Smooth muscle cell of trachea (primary cell): ENCODE data around the gene COPG2. TPM values are rescaled to one million over a fixed set of nuclear protein-coding genes. Genes with fewer than 3 reads are reported as not detected.

Experiments used
- total RNA-seq: library from RNA; depleted of rRNA; stranded (reverse); fragments of >200 nt; gene quantifications from 2 replicates; pipeline ENCODE4 v1.2.1, GENCODE V29; 2014

The COPG2 gene
- total RNA-seq, result 35.8 and 38.5 TPM in 2 replicates

GRCh38 chr7:130668258-130669084, at the start of gene COPG2:
Gene COPG2, minus strand, starts transcription at chr7:130668748. Its CDS starts 80 bp downstream, at chr7:130668668.

DNA sequence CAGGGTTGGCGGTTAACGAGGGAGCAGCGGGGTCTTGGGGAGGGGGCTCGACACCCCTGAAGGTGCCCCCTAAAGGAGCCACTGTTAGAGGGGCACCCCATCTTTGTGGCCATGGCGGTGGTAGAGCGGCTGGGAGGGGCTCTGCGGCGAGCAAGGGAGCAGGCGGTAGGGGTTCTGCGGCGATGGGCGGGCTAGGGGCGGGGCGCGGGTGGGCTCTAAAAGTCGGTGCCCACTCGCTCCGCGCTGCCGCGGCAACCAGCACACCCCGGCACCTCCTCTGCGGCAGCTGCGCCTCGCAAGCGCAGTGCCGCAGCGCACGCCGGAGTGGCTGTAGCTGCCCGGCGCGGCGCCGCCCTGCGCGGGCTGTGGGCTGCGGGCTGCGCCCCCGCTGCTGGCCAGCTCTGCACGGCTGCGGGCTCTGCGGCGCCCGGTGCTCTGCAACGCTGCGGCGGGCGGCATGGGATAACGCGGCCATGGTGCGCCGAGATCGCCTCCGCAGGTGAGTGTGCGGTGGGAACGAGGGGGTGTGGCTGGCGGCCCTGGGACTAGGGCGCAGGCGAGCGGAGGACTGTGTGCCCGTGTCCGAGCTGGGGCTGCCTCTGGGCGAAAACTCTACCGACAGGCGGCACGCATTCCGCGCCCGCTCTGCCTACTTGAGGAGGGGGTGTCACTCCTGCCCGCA, 176.6 kb downstream of the COPG2 start, which contains the start of gene MEST:
Gene MEST, plus strand, starts transcription at position 245 of the 682 bp plus-strand sequence. Its CDS starts 229 bp downstream, at position 474.

Other genes with a start within 250 kb of the COPG2 start
- gene CEP41, start 227.7 kb downstream of the COPG2 start, total RNA-seq, result 12.1 and 16.4 TPM in 2 replicates
- 6.8 and 23.0 TPM in 2 replicates for gene MEST, start 176.7 kb downstream of the COPG2 start, total RNA-seq
- gene TSGA13, start 17.8 kb upstream of the COPG2 start, total RNA-seq, result not detected in 2 replicates
- under 0.01 TPM in 1 of 2 replicates, not detected in the other for gene KLF14, start 65.5 kb upstream of the COPG2 start, total RNA-seq